ENCODE measurements around the gene EML6.
"Not testable (repeated sequence)": the region's sequence is repeated elsewhere in the genome, so short reads cannot be mapped to it uniquely, and the experiment has no call there.

EML6 gene

GRCh38 chr2:54969295-54969939 is 246.0 kb downstream of the EML6 start:
- DNase-seq: no peak

GRCh38 chr2:54969940-54970338 is 246.5 kb downstream of the EML6 start:
- no peak for DNase-seq

GRCh38 chr2:54975175-54975574 is 251.7 kb downstream of the EML6 start:
- DNase-seq: no peak

- DNase-seq: no peak
Measured at GRCh38 chr2:54975598-54976492, 252.4 kb downstream of the EML6 start.

- no peak for DNase-seq
Measured at GRCh38 chr2:54977149-54977548, 253.7 kb downstream of the EML6 start.

GRCh38 chr2:54979321-54980044 is 256.0 kb downstream of the EML6 start:
- no peak for DNase-seq

- DNase-seq: no peak
Measured at GRCh38 chr2:54981385-54981784, 257.9 kb downstream of the EML6 start.

GRCh38 chr2:54983345-54984220 is 260.1 kb downstream of the EML6 start:
- DNase-seq: no peak

GRCh38 chr2:54984476-54984875 is 261.0 kb downstream of the EML6 start:
- DNase-seq: no peak

GRCh38 chr2:54986264-54986663 is 262.8 kb downstream of the EML6 start:
- DNase-seq: no peak

GRCh38 chr2:54988612-54989011 is 265.1 kb downstream of the EML6 start:
- DNase-seq: no peak

GRCh38 chr2:54990694-54991093 is 267.2 kb downstream of the EML6 start:
- DNase-seq: not testable (repeated sequence)

GRCh38 chr2:54995553-54995952 is 272.1 kb downstream of the EML6 start:
- DNase-seq: no peak

GRCh38 chr2:54997826-54998225 is 274.4 kb downstream of the EML6 start:
- DNase-seq: no peak

- DNase-seq: no peak
Measured at GRCh38 chr2:54999182-54999581, 275.7 kb downstream of the EML6 start.

GRCh38 chr2:55000341-55000740 is 276.9 kb downstream of the EML6 start:
- no peak for DNase-seq

- DNase-seq: no peak
Measured at GRCh38 chr2:55001716-55002115, 278.3 kb downstream of the EML6 start.

GRCh38 chr2:55003706-55004639 is 280.5 kb downstream of the EML6 start:
- DNase-seq: no peak

- no peak for DNase-seq
Measured at GRCh38 chr2:55006306-55006705, 282.8 kb downstream of the EML6 start.

GRCh38 chr2:55009277-55010060 is 286.0 kb downstream of the EML6 start:
- no peak for DNase-seq

GRCh38 chr2:55010149-55010591 is 286.7 kb downstream of the EML6 start:
- no peak for DNase-seq
